ENCODE results near the gene NOC4L.
"Not testable (repeated sequence)": the region's sequence is repeated elsewhere in the genome, so short reads cannot be mapped to it uniquely, and the experiment has no call there.

DNA sequence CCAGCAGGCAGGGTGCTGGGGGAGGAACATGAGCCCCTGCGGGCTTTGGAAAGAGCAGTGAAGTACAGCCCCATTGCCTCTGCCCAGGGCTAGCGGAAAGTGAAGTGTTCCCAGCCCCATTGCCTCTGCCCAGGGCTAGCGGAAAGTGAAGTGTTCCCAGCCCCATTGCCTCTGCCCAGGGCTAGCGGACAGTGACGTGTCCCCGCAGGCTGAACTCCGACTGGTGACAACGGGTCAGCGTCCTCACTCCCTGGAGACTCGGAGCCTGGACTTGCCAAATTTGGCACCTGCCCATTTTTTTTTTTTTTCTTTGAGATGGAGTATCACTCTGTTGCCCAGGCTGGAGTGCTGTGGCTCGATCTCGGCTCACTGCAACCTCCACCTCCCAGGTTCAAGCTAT, 51.0 kb downstream of the NOC4L start:
- TF ChIP-seq POLR2A (IDR thresholded peaks at IDR 0.05; ENCODE audit: low read length); GATA1 (IDR thresholded peaks at IDR 0.05; ENCODE audit: low read depth, low read length): not testable (repeated sequence)
